ENCODE measurements around the gene DGKQ.
"Not testable (repeated sequence)": the region's sequence is repeated elsewhere in the genome, so short reads cannot be mapped to it uniquely, and the experiment has no call there.

DGKQ gene

GRCh38 chr4:982291-982690 is 8.9 kb upstream of the DGKQ start:
- Histone ChIP-seq H3K4me3 (replicated peaks; ENCODE audit: insufficient read depth, low read length) (no peak overlapping the region), H3K27me3 (ENCODE audit: insufficient read depth, poor library complexity, severe bottlenecking) (no peaks in the 10 kb centered on the region), H3K27ac (replicated peaks) (no peak overlapping the region)
- DNase-seq (ENCODE audit: low read depth in 1 of 2, low spot score in 1 of 2), result no peak
- TF ChIP-seq GABPA (IDR thresholded peaks at IDR 0.05; ENCODE audit: low read depth) (no peak), REST (IDR thresholded peaks at IDR 0.05; ENCODE audit: insufficient replicate concordance, low read depth) (no peak), SPI1 (IDR thresholded peaks at IDR 0.05; ENCODE audit: borderline replicate concordance, low read depth) (no peak), CTCF (IDR thresholded peaks at IDR 0.05; ENCODE audit: insufficient read depth, low read length) (no peak), POLR2AphosphoS5 (IDR thresholded peaks at IDR 0.05; ENCODE audit: low read depth) (no peak)

GRCh38 chr4:978957-979701 is 5.8 kb upstream of the DGKQ start:
- Histone ChIP-seq H3K27ac (replicated peaks) (peak overlapping the region; percentile 42), H3K27me3 (ENCODE audit: insufficient read depth, poor library complexity, severe bottlenecking) (no peaks in the 10 kb centered on the region), H3K4me3 (replicated peaks; ENCODE audit: insufficient read depth, low read length) (peak overlapping the region; percentile 2; the same call in 1 of the 2 replicates)
- TF ChIP-seq SPI1 (IDR thresholded peaks at IDR 0.05; ENCODE audit: borderline replicate concordance, low read depth) (peak; percentile 83), POLR2AphosphoS5 (IDR thresholded peaks at IDR 0.05; ENCODE audit: low read depth) (no peak)
- peak; percentile 87 to 91 for DNase-seq (ENCODE audit: low read depth in 1 of 2, low spot score in 1 of 2)

GRCh38 chr4:976016-976415 is 2.6 kb upstream of the DGKQ start:
- H3K27me3 ChIP-seq (ENCODE audit: insufficient read depth, poor library complexity, severe bottlenecking); H3K4me3 ChIP-seq (replicated peaks; ENCODE audit: insufficient read depth, low read length); H3K27ac ChIP-seq (replicated peaks); DNase-seq (ENCODE audit: low read depth in 1 of 2, low spot score in 1 of 2): not testable (repeated sequence)

- TF ChIP-seq CTCF (IDR thresholded peaks at IDR 0.05; ENCODE audit: insufficient read depth, low read length) (no peak), POLR2AphosphoS5 (IDR thresholded peaks at IDR 0.05; ENCODE audit: low read depth) (no peak), SPI1 (IDR thresholded peaks at IDR 0.05; ENCODE audit: borderline replicate concordance, low read depth) (no peak), REST (IDR thresholded peaks at IDR 0.05; ENCODE audit: insufficient replicate concordance, low read depth) (no peak), GABPA (IDR thresholded peaks at IDR 0.05; ENCODE audit: low read depth) (no peak)
- Histone ChIP-seq H3K4me3 (replicated peaks; ENCODE audit: insufficient read depth, low read length) (no peak overlapping the region), H3K27ac (replicated peaks) (no peak overlapping the region), H3K27me3 (ENCODE audit: insufficient read depth, poor library complexity, severe bottlenecking) (no peaks in the 10 kb centered on the region)
- DNase-seq (ENCODE audit: low read depth in 1 of 2, low spot score in 1 of 2), result no peak
Observed at GRCh38 chr4:974668-975067, 1.3 kb upstream of the DGKQ start.

Measured in HL-60 (cell line).